Liver (tissue), 9 donors: ENCODE data around the gene OPA3. TPM values are rescaled to one million over a fixed set of nuclear protein-coding genes. Genes with fewer than 3 reads are reported as not detected.

Source experiments
- DNase-seq: peaks from one replicate; pipeline ENCODE4 v3.0.0-alpha.2; 2017; ENCODE audit warnings: low spot score
- H3K27ac ChIP-seq, 2 donors: one replicate each; pipeline ENCODE4 v1.7.0; 2013; ENCODE audit warnings: inconsistent platforms in 2 of 2, low read length in 2 of 2, control low read depth in 1 of 2, low read depth in 1 of 2, mild to moderate bottlenecking in 1 of 2
- H3K27me3 ChIP-seq, 4 donors: one replicate each; pipeline versions ENCODE4 v1.6.1 to v1.7.0; 2013; ENCODE audit warnings: low read length in 3 of 4, inconsistent platforms in 1 of 4, mild to moderate bottlenecking in 1 of 4, moderate library complexity in 1 of 4; ENCODE audit not compliant: control insufficient read depth in 4 of 4, insufficient read depth in 4 of 4
- H3K36me3 ChIP-seq, 4 donors: one replicate each; pipeline versions ENCODE4 v1.6.1 to v1.7.0; 2013; ENCODE audit warnings: low read length in 3 of 4, mild to moderate bottlenecking in 3 of 4, low read depth in 1 of 4, moderate library complexity in 1 of 4; ENCODE audit not compliant: control insufficient read depth in 4 of 4, insufficient read depth in 3 of 4
- H3K4me1 ChIP-seq, 4 donors: one replicate each; pipeline versions ENCODE4 v1.6.1 to v1.7.0; 2013; ENCODE audit warnings: low read length in 3 of 4, mild to moderate bottlenecking in 3 of 4, moderate library complexity in 1 of 4; ENCODE audit not compliant: control insufficient read depth in 4 of 4, insufficient read depth in 4 of 4
- H3K4me3 ChIP-seq, 3 donors: one replicate each; pipeline versions ENCODE4 v1.6.1 to v1.7.0; 2013; ENCODE audit warnings: low read length in 3 of 3, control low read depth in 1 of 3, low read depth in 1 of 3, mild to moderate bottlenecking in 1 of 3
- H3K9ac ChIP-seq, 2 donors: one replicate each; pipeline ENCODE4 v1.7.0; 2013; ENCODE audit warnings: low read length in 2 of 2, mild to moderate bottlenecking in 2 of 2, moderate library complexity in 2 of 2, control low read depth in 1 of 2, low read depth in 1 of 2
- H3K9me3 ChIP-seq, 4 donors: one replicate each; pipeline versions ENCODE4 v1.6.1 to v1.7.0; 2013; ENCODE audit warnings: low read length in 3 of 4; ENCODE audit not compliant: control insufficient read depth in 4 of 4
- ATF3 ChIP-seq: IDR thresholded peaks from 2 replicates; pipeline ENCODE4 v1.6.1; 2016; ENCODE audit warnings: antibody characterized with exemption
- CTCF ChIP-seq: fragments of 150-350 bp; IDR thresholded peaks from 2 replicates; pipeline ENCODE4 v1.5.1; 2017; ENCODE audit warnings: improper control_type of control experiment, low read depth, low read length; ENCODE audit not compliant: missing input control
- EGR1 ChIP-seq, 2 donors: IDR thresholded peaks; 2 replicates each; pipeline ENCODE4 v1.6.1; 2016 to 2018; ENCODE audit warnings: antibody characterized with exemption in 2 of 2, low read depth in 2 of 2
- FOXA1 ChIP-seq: IDR thresholded peaks from 2 replicates; pipeline ENCODE4 v1.6.1; 2016; ENCODE audit warnings: antibody characterized with exemption
- FOXA2 ChIP-seq: IDR thresholded peaks from 2 replicates; pipeline ENCODE4 v1.6.1; 2016; ENCODE audit warnings: antibody characterized with exemption
- GABPA ChIP-seq, 2 donors: IDR thresholded peaks in 1 of 2; conservative IDR thresholded peaks in 1 of 2; 2 replicates each; pipeline ENCODE4 v1.6.1; 2016; ENCODE audit warnings: antibody characterized with exemption in 2 of 2, mild to moderate bottlenecking in 1 of 2, moderate library complexity in 1 of 2
- HNF4A ChIP-seq, 2 donors: conservative IDR thresholded peaks; 2 replicates each; pipeline ENCODE4 v1.6.1; 2016; ENCODE audit warnings: antibody characterized with exemption in 2 of 2, mild to moderate bottlenecking in 2 of 2
- HNF4G ChIP-seq: IDR thresholded peaks from 2 replicates; pipeline ENCODE4 v1.6.1; 2016; ENCODE audit warnings: antibody characterized with exemption
- MAX ChIP-seq: IDR thresholded peaks from 2 replicates; pipeline ENCODE4 v1.6.1; 2016; ENCODE audit warnings: antibody characterized with exemption
- NR2F2 ChIP-seq: IDR thresholded peaks from 2 replicates; pipeline ENCODE4 v1.6.1; 2016; ENCODE audit warnings: antibody characterized with exemption
- RAD21 ChIP-seq, 2 donors: IDR thresholded peaks; 2 replicates each; pipeline ENCODE4 v1.6.1; 2016; ENCODE audit warnings: antibody characterized with exemption in 2 of 2, mild to moderate bottlenecking in 2 of 2
- RXRA ChIP-seq, 2 donors: IDR thresholded peaks; 2 replicates each; pipeline ENCODE4 v1.6.1; 2017 to 2018; ENCODE audit warnings: antibody characterized with exemption in 2 of 2, mild to moderate bottlenecking in 1 of 2
- SP1 ChIP-seq: IDR thresholded peaks from 2 replicates; pipeline ENCODE4 v1.6.1; 2018; ENCODE audit warnings: antibody characterized with exemption, mild to moderate bottlenecking
- TAF1 ChIP-seq: conservative IDR thresholded peaks from 2 replicates; pipeline ENCODE4 v1.6.1; 2016; ENCODE audit warnings: antibody characterized with exemption, mild to moderate bottlenecking
- YY1 ChIP-seq: IDR thresholded peaks from 2 replicates; pipeline ENCODE4 v1.6.1; 2016; ENCODE audit warnings: antibody characterized with exemption, mild to moderate bottlenecking
- WGBS: extraction: QIAGEN DNeasy Blood & Tissue Kit; methylation state at CpG from one replicate; pipeline ENCODE4 v1.1.7; 2013; 5-methylcytosine and 5-hydroxymethylcytosine counted together
- polyA plus RNA-seq, 2 donors: library from polyadenylated mRNA; stranded (reverse) in 1 of 2; unstranded in 1 of 2; fragments of 200-250 nt in 1 of 2; fragments of >200 nt in 1 of 2; fragmentation: Nextera tagmentation in 1 of 2; extraction: Ambion mirVana in 1 of 2; gene quantifications; one replicate each; pipeline versions ENCODE4 v1.2.1 to v1.2.3, GENCODE V29; 2013 to 2015
- total RNA-seq, 2 donors: library from RNA; depleted of rRNA; stranded (reverse); fragments of >200 nt; gene quantifications; one replicate each; pipeline ENCODE4 v1.2.3, GENCODE V29; 2014
- donor health status: healthy.
- donor health status: healthy.
- donor health status: healthy.
- donor health status: healthy.
- donor health status: healthy.

OPA3 gene
- total and polyA plus RNA-seq, 4 donors = 3.8 to 9.4 (median 6.2) TPM

GRCh38 chr19:45484273-45484945 lies 100.2 kb downstream of the OPA3 start:
- TF ChIP-seq EGR1 (IDR thresholded peaks at IDR 0.05; ENCODE audit: low read depth in 2 of 2) (no peak), HNF4G (no peak), SP1 (no peak), TAF1 (no peak), YY1 (no peak), RXRA (IDR thresholded peaks at IDR 0.05) (no peak), FOXA1 (no peak), ATF3 (no peak), FOXA2 (no peak), HNF4A (conservative IDR thresholded peaks at IDR 0.05) (no peak)
- Histone ChIP-seq H3K27me3 (no peaks in the 10 kb centered on the region), H3K36me3 (no peaks in the 10 kb centered on the region), H3K9me3 (no peaks in the 10 kb centered on the region), H3K4me3 (no peak overlapping the region), H3K27ac (no peak overlapping the region), H3K9ac (no peak overlapping the region), H3K4me1 (peaks cover 0 to 4% (median 2%) of the 10 kb centered on the region in 4 donors)
- DNase-seq = no peak
- 79% methylated on average over 13 of the region's 13 CpGs for WGBS

GRCh38 chr19:45483033-45483432 lies 101.6 kb downstream of the OPA3 start:
- H3K27ac ChIP-seq = no peak overlapping the region
- no peak for TF ChIP-seq EGR1 (IDR thresholded peaks at IDR 0.05; ENCODE audit: low read depth in 2 of 2)
- TF ChIP-seq TAF1 = no peak
- no peak for TF ChIP-seq NR2F2
- no peak for TF ChIP-seq GABPA (IDR thresholded peaks at IDR 0.05 in 1 of 2, conservative IDR thresholded peaks at IDR 0.05 in 1 of 2)
- no peak for TF ChIP-seq ATF3
- no peak for TF ChIP-seq FOXA2
- no peak for TF ChIP-seq HNF4A (conservative IDR thresholded peaks at IDR 0.05)
- no peak for TF ChIP-seq CTCF
- no peak for TF ChIP-seq SP1
- no peak for TF ChIP-seq FOXA1
- TF ChIP-seq HNF4G = no peak
- no peak for TF ChIP-seq MAX
- no peak for TF ChIP-seq YY1
- no peak for TF ChIP-seq RAD21 (IDR thresholded peaks at IDR 0.05)
- no peaks in the 10 kb centered on the region for H3K9me3 ChIP-seq
- H3K4me1 ChIP-seq = peaks cover 0 to 10% (median 2%) of the 10 kb centered on the region in 4 donors
- no peaks in the 10 kb centered on the region for H3K27me3 ChIP-seq
- 89% methylated on average over 5 of the region's 5 CpGs for WGBS
- no peak overlapping the region for H3K4me3 ChIP-seq
- no peak overlapping the region for H3K9ac ChIP-seq
- DNase-seq = no peak
- H3K36me3 ChIP-seq = no peaks in the 10 kb centered on the region
